Astrocyte of the cerebellum (primary cell): ENCODE results near the gene ZNF773.
"Not testable (repeated sequence)": the region's sequence is repeated elsewhere in the genome, so short reads cannot be mapped to it uniquely, and the experiment has no call there.

Source experiments
- DNase-seq: peaks from one replicate; pipeline ENCODE4 v3.0.0-alpha.2; 2011; ENCODE audit warnings: low read depth
- H3K4me3 ChIP-seq: 2 replicates; pipeline ENCODE4 v1.5.1; 2011; ENCODE audit warnings: mild to moderate bottlenecking, low read depth, low read length, moderate library complexity
- CTCF ChIP-seq: IDR thresholded peaks from 2 replicates; pipeline ENCODE4 v1.5.1; 2012; ENCODE audit warnings: low read length, low read depth, moderate library complexity, mild to moderate bottlenecking; ENCODE audit errors: missing control alignments
- in situ Hi-C: cut with HindIII; loops from 2 replicates; pipeline ENCODE4 v1.10.0; 2017; ENCODE audit warnings: low sequenced_read_pairs

Gene ZNF773

GRCh38 chr19:57506163-57506562 lies 6.4 kb downstream of the ZNF773 start:
- no peak overlapping the region for H3K4me3 ChIP-seq
- no peak for DNase-seq
- in situ Hi-C loops: no loop called here
- no peak for TF ChIP-seq CTCF

- no peak overlapping the region for H3K4me3 ChIP-seq
- no peak for TF ChIP-seq CTCF
- in situ Hi-C loops: no loop called here
- DNase-seq: no peak
Observed at GRCh38 chr19:57511484-57511883, 11.7 kb downstream of the ZNF773 start.

GRCh38 chr19:57512845-57513244 lies 13.1 kb downstream of the ZNF773 start:
- DNase-seq: peak; percentile 12
- in situ Hi-C loops: no loop called here
- TF ChIP-seq CTCF: no peak
- H3K4me3 ChIP-seq: no peak overlapping the region

GRCh38 chr19:57515255-57515654 lies 15.5 kb downstream of the ZNF773 start:
- no peak overlapping the region for H3K4me3 ChIP-seq
- no peak for TF ChIP-seq CTCF
- in situ Hi-C loops: no loop called here
- no peak for DNase-seq

GRCh38 chr19:57518021-57518420 lies 18.3 kb downstream of the ZNF773 start:
- DNase-seq, in situ Hi-C loops, H3K4me3 ChIP-seq: not testable (repeated sequence)

- peak; percentile 88 for DNase-seq
- TF ChIP-seq CTCF: no peak
- in situ Hi-C loops: no loop called here
- peak within 1 kb of the TSS; percentile 82 for H3K4me3 ChIP-seq
Observed at GRCh38 chr19:57527136-57527881, 27.6 kb downstream of the ZNF773 start, which contains the start of gene ZNF549. Gene ZNF549, plus strand, starts transcription at chr19:57527356. Its CDS starts 218 bp downstream, at chr19:57527574.

GRCh38 chr19:57537953-57538547 lies 38.3 kb downstream of the ZNF773 start:
- DNase-seq: no peak
- in situ Hi-C loops: no loop called here
- H3K4me3 ChIP-seq: no peak overlapping the region
- no peak for TF ChIP-seq CTCF
